ENCODE results near the gene CD200. TPM values are rescaled to one million over a fixed set of nuclear protein-coding genes. Genes with fewer than 3 reads are reported as not detected.

CD200 gene
- total RNA-seq, 6 donors from 2014 or later: 2.4 to 9.9 (median 4.5) TPM

- TF ChIP-seq POLR2AphosphoS5 (IDR thresholded peaks at IDR 0.05) (no peak), CTCF (IDR thresholded peaks at IDR 0.05) (no peak), EP300 (IDR thresholded peaks at IDR 0.05) (no peak), POLR2A (IDR thresholded peaks at IDR 0.05) (no peak)
Observed at GRCh38 chr3:112388972-112389371, 56.0 kb downstream of the CD200 start.

GRCh38 chr3:112389961-112390360, 57.0 kb downstream of the CD200 start:
- H3K4me1 ChIP-seq: peaks cover 0 to 11% (median 6%) of the 10 kb centered on the region in 4 donors
- TF ChIP-seq POLR2A (IDR thresholded peaks at IDR 0.05) (no peak), CTCF (IDR thresholded peaks at IDR 0.05) (no peak), POLR2AphosphoS5 (IDR thresholded peaks at IDR 0.05) (no peak), EP300 (IDR thresholded peaks at IDR 0.05) (no peak)
- no peak overlapping the region for H3K27ac ChIP-seq
- H3K9me3 ChIP-seq: no peaks in the 10 kb centered on the region
- H3K4me3 ChIP-seq: no peak overlapping the region
- ATAC-seq (ENCODE audit: low FRiP score in 2 of 2): no peak
- no peaks in the 10 kb centered on the region for H3K36me3 ChIP-seq
- H3K27me3 ChIP-seq: no peaks in the 10 kb centered on the region
- no peak for DNase-seq

More at GRCh38 chr3:112388972-112389371, 56.0 kb downstream of the CD200 start:
- ATAC-seq (ENCODE audit: low FRiP score in 2 of 2) (no peak), DNase-seq (no peak)
- Histone ChIP-seq H3K4me1 (peaks cover 0 to 11% (median 6%) of the 10 kb centered on the region in 4 donors), H3K36me3 (no peaks in the 10 kb centered on the region), H3K4me3 (no peak overlapping the region), H3K27ac (no peak overlapping the region), H3K27me3 (no peaks in the 10 kb centered on the region), H3K9me3 (no peaks in the 10 kb centered on the region)

GRCh38 chr3:112390783-112391641, 58.1 kb downstream of the CD200 start:
- no peak for TF ChIP-seq EP300 (IDR thresholded peaks at IDR 0.05)
- TF ChIP-seq CTCF (IDR thresholded peaks at IDR 0.05): no peak
- 19 to 33% methylated on average over 4 of the region's 4 CpGs for WGBS, 2 donors
- H3K4me3 ChIP-seq: no peak overlapping the region
- H3K27me3 ChIP-seq: no peaks in the 10 kb centered on the region
- ATAC-seq (ENCODE audit: low FRiP score in 2 of 2) (peak; percentile 55 to 87), DNase-seq (no peak)
- H3K9me3 ChIP-seq: no peaks in the 10 kb centered on the region
- H3K4me1 ChIP-seq: peaks cover 0 to 11% (median 7%) of the 10 kb centered on the region in 4 donors
- H3K27ac ChIP-seq: peak overlapping the region in 3 of 4 donors; percentile 24 to 77 (median 24)
- no peaks in the 10 kb centered on the region for H3K36me3 ChIP-seq

GRCh38 chr3:112391648-112392047, 58.7 kb downstream of the CD200 start:
- Histone ChIP-seq H3K4me1 (peaks cover 0 to 11% (median 7%) of the 10 kb centered on the region in 4 donors), H3K36me3 (no peaks in the 10 kb centered on the region), H3K27ac (peak overlapping the region in 3 of 4 donors; percentile 21 to 77 (median 24)), H3K4me3 (no peak overlapping the region), H3K9me3 (no peaks in the 10 kb centered on the region), H3K27me3 (no peaks in the 10 kb centered on the region)
- ATAC-seq (ENCODE audit: low FRiP score in 2 of 2) (peak; percentile 15 to 21), DNase-seq (no peak)
- TF ChIP-seq POLR2A (IDR thresholded peaks at IDR 0.05): no peak
- TF ChIP-seq EP300 (IDR thresholded peaks at IDR 0.05): no peak
- TF ChIP-seq CTCF (IDR thresholded peaks at IDR 0.05): no peak
- no peak for TF ChIP-seq POLR2AphosphoS5 (IDR thresholded peaks at IDR 0.05)
- 62 to 74% methylated on average over 3 of the region's 3 CpGs for WGBS, 2 donors
